ENCODE measurements around the gene PTPRZ1. TPM values are rescaled to one million over a fixed set of nuclear protein-coding genes. Genes with fewer than 3 reads are reported as not detected.

Gene PTPRZ1
- total RNA-seq, 3 donors from 2014 or later, result 0.49 to 9.1 (median 0.67) TPM

DNA sequence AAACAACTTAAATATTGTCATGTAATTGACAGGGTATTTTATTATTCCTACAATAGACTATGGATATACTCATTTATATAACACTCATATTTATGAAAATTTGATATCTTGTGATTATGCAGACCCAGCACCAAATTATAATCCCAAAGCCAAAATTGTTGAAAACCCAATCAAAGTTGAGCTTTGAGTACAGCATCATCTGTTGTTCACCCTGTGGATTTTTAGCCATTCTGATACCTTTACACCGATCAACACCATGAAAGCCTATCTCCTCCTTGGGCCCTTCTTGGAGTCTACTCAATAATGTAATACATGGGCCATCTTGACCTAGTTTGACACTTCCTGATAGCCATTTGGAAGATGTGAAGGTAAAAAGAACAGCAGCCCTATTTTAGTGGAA, 221.6 kb downstream of the PTPRZ1 start:
- intact Hi-C loops (cut with DNase I, micrococcal nuclease), result loop anchor here in 1 of 2 donors (10.0 kb wide), 1 partner anchor 430 kb away; no protein-coding TSS in a partner anchor
- no peak for ATAC-seq
- DNase-seq, result no peak

DNA sequence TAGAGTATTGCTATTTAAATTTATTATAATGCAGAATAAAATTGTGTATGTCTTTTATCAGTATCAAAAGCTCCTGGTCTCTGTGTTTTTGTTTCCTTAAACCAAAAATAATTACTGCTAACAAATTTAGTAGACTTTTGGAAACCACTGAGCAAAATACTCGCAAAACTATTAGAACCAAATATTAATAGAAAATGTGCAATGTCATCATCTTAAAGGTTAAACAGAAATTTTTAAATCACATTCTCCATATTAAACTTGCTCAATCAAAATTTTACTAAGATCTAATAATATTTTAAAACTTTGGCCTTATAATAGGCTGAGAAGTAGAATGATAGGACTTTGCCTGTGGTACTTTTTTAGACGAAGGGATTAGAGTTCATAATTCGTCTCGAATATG, 222.7 kb downstream of the PTPRZ1 start:
- no peak for DNase-seq
- TF ChIP-seq, protein P1, sequence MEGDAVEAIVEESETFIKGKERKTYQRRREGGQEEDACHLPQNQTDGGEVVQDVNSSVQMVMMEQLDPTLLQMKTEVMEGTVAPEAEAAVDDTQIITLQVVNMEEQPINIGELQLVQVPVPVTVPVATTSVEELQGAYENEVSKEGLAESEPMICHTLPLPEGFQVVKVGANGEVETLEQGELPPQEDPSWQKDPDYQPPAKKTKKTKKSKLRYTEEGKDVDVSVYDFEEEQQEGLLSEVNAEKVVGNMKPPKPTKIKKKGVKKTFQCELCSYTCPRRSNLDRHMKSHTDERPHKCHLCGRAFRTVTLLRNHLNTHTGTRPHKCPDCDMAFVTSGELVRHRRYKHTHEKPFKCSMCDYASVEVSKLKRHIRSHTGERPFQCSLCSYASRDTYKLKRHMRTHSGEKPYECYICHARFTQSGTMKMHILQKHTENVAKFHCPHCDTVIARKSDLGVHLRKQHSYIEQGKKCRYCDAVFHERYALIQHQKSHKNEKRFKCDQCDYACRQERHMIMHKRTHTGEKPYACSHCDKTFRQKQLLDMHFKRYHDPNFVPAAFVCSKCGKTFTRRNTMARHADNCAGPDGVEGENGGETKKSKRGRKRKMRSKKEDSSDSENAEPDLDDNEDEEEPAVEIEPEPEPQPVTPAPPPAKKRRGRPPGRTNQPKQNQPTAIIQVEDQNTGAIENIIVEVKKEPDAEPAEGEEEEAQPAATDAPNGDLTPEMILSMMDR (IDR thresholded peaks at IDR 0.05), result no peak
- no peaks in the 10 kb centered on the region for H3K4me1 ChIP-seq (ENCODE audit: low read depth)
- intact Hi-C loops (cut with DNase I, micrococcal nuclease), result loop anchor here in 1 of 2 donors (10.0 kb wide), 1 partner anchor 429 kb away; no protein-coding TSS in a partner anchor
- no peak for ATAC-seq
- no peaks in the 10 kb centered on the region for H3K36me3 ChIP-seq (ENCODE audit: low read depth)
- H3K4me3 ChIP-seq, result no peak overlapping the region
- H3K9me3 ChIP-seq, result no peaks in the 10 kb centered on the region

More for the DNA sequence above, 221.6 kb downstream of the PTPRZ1 start:
- H3K4me1 ChIP-seq (ENCODE audit: low read depth), result no peaks in the 10 kb centered on the region
- no peak overlapping the region for H3K4me3 ChIP-seq
- TF ChIP-seq, protein P1 (IDR thresholded peaks at IDR 0.05), result no peak
- no peaks in the 10 kb centered on the region for H3K9me3 ChIP-seq
- no peaks in the 10 kb centered on the region for H3K36me3 ChIP-seq (ENCODE audit: low read depth)

DNA sequence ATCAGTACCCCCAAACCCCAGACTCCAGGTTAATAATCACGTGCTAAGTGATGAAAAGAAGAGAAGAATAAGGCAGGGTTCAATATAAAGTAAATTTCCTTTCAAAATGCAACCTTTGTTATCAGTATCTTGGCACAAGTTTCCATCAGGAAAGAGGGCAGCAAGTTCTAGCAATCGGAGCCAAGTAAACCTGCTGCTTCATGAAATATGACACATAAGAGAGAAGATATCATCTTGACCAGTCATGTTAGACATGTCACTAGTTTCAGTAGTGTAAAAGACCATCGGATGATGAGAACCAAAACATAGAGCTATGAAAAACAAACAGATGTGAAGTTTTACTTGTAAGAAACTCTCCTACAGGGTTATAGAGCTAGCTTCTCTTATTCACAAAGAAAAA, 227.1 kb downstream of the PTPRZ1 start:
- TF ChIP-seq, protein P1 (IDR thresholded peaks at IDR 0.05), result no peak
- ATAC-seq, result no peak
- H3K4me3 ChIP-seq, result no peak overlapping the region
- no peak for DNase-seq
- H3K9me3 ChIP-seq, result peaks cover 21% of the 10 kb centered on the region
- H3K36me3 ChIP-seq (ENCODE audit: low read depth), result no peaks in the 10 kb centered on the region
- intact Hi-C loops (cut with DNase I, micrococcal nuclease), result no loop called here
- H3K4me1 ChIP-seq (ENCODE audit: low read depth), result no peaks in the 10 kb centered on the region

DNA sequence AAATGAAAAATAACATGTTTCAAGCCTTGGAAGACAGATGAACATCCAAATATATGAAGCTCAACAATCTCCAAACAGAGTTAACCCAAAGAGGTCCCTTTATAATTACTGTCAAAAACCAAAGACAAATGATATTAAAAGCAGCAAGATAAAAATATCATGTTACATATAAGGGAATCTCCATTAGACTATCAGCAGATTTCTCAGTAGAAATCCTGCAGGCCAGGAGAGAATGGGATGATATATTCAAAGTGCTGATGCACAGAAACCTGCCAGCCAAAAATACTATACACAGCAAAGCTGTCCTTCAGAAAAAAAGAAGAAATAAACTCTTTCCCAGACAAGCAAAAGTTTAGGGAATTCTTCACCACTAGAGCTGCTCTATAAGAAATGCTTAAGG, 230.1 kb downstream of the PTPRZ1 start:
- TF ChIP-seq, protein P1 (IDR thresholded peaks at IDR 0.05), result no peak
- H3K4me3 ChIP-seq, result no peak overlapping the region
- ATAC-seq, result no peak
- H3K9me3 ChIP-seq, result peaks cover 29% of the 10 kb centered on the region
- H3K36me3 ChIP-seq (ENCODE audit: low read depth), result no peaks in the 10 kb centered on the region
- intact Hi-C loops (cut with DNase I, micrococcal nuclease), result no loop called here
- DNase-seq, result no peak
- no peaks in the 10 kb centered on the region for H3K4me1 ChIP-seq (ENCODE audit: low read depth)
